Amygdala (tissue), 56 donors: ENCODE results near the gene TBC1D24.

ENCODE experiments used
- DNase-seq, 56 donors: peaks; one replicate each; lab custom pipeline; 2025; lab: John Stamatoyannopoulos, UW

TBC1D24 gene

GRCh38 chr16:2512735-2513404 lies 37.9 kb downstream of the TBC1D24 start:
- peak in 1 of 56 donors; percentile 8 for DNase-seq

DNA sequence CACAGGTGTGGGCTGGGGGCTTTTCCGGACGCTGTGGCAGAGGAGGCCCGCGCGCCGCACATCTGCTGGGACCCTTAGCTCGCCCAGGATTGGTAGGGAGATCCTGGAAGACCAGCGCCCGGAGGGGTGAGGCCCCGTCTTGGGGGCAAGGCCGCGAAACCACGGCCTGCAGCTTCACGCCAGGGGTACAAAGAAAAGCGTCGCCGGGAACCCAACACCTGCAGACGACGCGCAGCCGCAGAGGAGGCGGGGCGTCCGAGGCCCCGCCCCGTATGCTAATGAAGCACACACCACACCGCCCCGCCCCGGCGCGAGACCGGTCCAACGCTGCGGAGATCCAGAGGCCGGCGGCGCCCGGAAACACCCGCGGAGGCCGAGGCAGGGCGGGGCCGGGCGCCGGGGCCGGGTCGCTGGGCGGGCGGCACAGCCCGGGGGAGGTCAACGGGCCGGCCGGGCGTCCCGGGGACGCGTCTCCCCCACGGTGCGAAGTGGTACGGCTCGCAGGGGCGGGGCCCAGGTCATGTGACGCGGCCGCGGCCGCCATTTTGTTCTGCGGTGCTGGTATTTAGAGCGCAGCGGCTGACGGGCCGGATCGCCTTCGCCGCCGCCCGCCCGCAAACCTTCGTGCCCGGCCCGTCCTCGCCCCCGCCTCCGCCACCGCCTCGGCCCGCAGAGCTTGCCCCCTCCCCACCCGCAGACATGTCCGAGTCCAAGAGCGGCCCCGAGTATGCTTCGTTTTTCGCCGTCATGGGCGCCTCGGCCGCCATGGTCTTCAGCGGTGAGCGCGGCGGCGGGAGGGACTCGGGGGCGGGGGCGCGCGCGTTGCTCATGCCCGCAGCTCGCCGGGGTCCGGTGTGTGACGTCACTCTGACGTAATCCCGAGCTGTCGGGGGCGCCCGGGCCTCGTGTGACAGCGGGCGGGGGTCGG lies 38.7 kb downstream of the TBC1D24 start, which contains the start of gene ATP6V0C:
TSS of gene ATP6V0C (plus strand) at position 548 of the 928 bp plus-strand sequence. CDS start at position 700, 152 bp downstream.
- DNase-seq: peak; percentile 52 to 97 (median 89)

- peak in 1 of 56 donors; percentile 83 for DNase-seq
Measured at GRCh38 chr16:2514333-2515179, 39.6 kb downstream of the TBC1D24 start.

GRCh38 chr16:2515180-2515851 lies 40.4 kb downstream of the TBC1D24 start:
- no peak for DNase-seq

- DNase-seq: peak in 7 of 56 donors; percentile 17 to 55 (median 30)
Measured at GRCh38 chr16:2516391-2517240, 41.7 kb downstream of the TBC1D24 start.

GRCh38 chr16:2517954-2518605 lies 43.2 kb downstream of the TBC1D24 start:
- no peak for DNase-seq

DNA sequence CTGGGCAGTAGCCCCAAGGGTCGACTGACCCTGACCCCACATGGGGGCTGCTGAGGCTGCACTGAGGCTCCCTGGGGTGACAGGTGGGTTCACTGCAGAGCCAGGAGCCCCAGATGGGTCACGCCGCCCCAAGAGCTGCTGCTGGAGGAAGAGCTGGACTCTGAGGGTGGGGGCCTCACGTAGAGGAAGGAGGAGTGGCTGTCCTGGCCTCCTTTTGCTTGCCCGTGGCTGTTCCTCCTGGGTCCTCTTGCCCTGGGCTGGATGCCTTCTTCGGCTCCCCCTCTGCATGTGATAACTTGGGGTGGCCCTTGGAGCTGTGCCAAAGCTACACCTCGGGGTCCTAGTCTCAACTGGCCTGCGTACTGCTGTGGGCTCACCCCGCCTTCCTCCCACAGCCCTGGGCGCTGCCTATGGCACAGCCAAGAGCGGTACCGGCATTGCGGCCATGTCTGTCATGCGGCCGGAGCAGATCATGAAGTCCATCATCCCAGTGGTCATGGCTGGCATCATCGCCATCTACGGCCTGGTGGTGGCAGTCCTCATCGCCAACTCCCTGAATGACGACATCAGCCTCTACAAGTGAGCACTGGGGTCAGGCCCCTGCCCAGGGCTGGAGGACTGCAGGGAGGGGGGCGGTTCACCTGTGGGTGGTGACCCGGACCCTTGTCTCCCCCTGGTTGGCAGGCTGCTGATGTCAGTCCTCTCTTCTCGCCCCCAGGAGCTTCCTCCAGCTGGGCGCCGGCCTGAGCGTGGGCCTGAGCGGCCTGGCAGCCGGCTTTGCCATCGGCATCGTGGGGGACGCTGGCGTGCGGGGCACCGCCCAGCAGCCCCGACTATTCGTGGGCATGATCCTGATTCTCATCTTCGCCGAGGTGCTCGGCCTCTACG lies 44.1 kb downstream of the TBC1D24 start:
- peak in 1 of 56 donors; percentile 48 for DNase-seq

DNA sequence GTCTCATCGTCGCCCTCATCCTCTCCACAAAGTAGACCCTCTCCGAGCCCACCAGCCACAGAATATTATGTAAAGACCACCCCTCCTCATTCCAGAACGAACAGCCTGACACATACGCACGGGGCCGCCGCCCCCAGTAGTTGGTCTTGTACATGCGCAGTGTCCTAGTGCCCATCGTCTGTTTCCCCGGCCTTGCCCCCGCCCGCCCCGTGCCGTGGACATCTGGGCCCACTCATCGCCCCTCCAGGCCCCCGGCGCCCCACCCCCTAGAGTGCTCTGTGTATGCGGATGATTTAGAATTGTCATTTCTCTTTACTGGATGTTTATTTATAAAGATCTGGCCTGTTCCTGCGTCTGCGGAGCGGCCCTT lies 44.8 kb downstream of the TBC1D24 start:
- DNase-seq: no peak

GRCh38 chr16:2520097-2520783 lies 45.3 kb downstream of the TBC1D24 start, which contains the start of gene AMDHD2:
AMDHD2 (plus strand) TSS chr16:2520371; CDS start chr16:2520459, 88 bp downstream.
- peak in 55 of 56 donors; percentile 35 to 96 (median 79) for DNase-seq

- DNase-seq: no peak
Measured at GRCh38 chr16:2520784-2521531, 46.0 kb downstream of the TBC1D24 start.

- DNase-seq: no peak
Measured at GRCh38 chr16:2523801-2524231, 48.9 kb downstream of the TBC1D24 start.

GRCh38 chr16:2524339-2524938 lies 49.5 kb downstream of the TBC1D24 start:
- no peak for DNase-seq

GRCh38 chr16:2526135-2526534 lies 51.2 kb downstream of the TBC1D24 start:
- DNase-seq: no peak

DNA sequence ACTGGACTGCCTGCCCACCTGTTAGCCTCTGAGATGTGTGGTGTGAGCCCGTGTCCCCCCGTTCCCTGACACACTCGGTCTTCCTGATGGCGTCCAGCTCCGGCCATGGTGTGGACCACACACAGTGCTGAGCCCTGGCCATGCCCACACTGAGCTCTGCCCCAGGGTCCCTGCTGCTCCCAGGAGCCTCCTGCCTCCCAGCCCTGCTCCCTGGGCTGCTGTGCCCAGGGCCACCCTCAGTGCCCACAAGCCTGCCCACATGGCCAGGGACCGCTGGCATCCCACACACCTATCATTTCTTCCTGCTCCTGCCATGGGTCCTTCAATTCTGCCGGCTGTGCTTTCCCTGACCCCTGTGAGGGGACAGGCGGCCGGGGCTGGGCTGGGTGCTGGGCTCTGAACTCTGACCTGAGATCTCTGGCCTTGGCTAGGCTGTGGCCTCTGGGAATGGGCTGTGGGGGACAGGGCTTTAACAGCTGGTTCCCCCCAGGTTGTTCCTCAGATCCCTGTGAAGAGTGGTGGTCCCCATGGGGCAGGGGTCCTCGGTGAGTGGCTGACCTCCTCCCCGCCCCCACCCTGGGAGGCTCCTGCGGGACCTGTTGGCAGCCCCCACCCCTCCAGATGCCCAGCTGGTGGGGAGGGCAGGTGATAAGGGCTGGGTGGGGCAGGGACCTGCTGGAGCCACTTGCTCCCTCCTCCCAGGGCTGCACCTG lies 52.3 kb downstream of the TBC1D24 start:
- DNase-seq: no peak

- no peak for DNase-seq
Measured at GRCh38 chr16:2527784-2528100, 52.8 kb downstream of the TBC1D24 start.
